HG03439 (cell line): Measurements from ENCODE around the gene PCGF3.
"Not testable (repeated sequence)": the region's sequence is repeated elsewhere in the genome, so short reads cannot be mapped to it uniquely, and the experiment has no call there.

Experiments used
- ATAC-seq: cut with Tn5 transposase; IDR thresholded peaks from one replicate; pipeline ENCODE4 v1.9.1; 2021; ENCODE audit warnings: mild to moderate bottlenecking, moderate library complexity; ENCODE audit not compliant: unreplicated experiment

PCGF3 gene

GRCh38 chr4:759810-760209, 54.2 kb downstream of the PCGF3 start:
- ATAC-seq, result not testable (repeated sequence)

GRCh38 chr4:760616-761015, 55.0 kb downstream of the PCGF3 start:
- no peak for ATAC-seq

GRCh38 chr4:761086-761485, 55.5 kb downstream of the PCGF3 start:
- ATAC-seq, result no peak

- ATAC-seq, result no peak
These were observed 56.1 kb downstream of the PCGF3 start for GRCh38 chr4:761739-762138.

- ATAC-seq, result no peak
These were observed 56.9 kb downstream of the PCGF3 start for GRCh38 chr4:762211-763190.

- ATAC-seq, result no peak
These were observed 57.7 kb downstream of the PCGF3 start for GRCh38 chr4:763191-763810.

- ATAC-seq, result no peak
These were observed 58.3 kb downstream of the PCGF3 start for GRCh38 chr4:763922-764321.

GRCh38 chr4:764405-765169, 59.0 kb downstream of the PCGF3 start:
- no peak for ATAC-seq

- no peak for ATAC-seq
These were observed 60.5 kb downstream of the PCGF3 start for GRCh38 chr4:766152-766515.

GRCh38 chr4:766559-767283, 61.1 kb downstream of the PCGF3 start:
- no peak for ATAC-seq

- ATAC-seq, result no peak
These were observed 62.4 kb downstream of the PCGF3 start for GRCh38 chr4:768076-768475.

- ATAC-seq, result no peak
These were observed 63.4 kb downstream of the PCGF3 start for GRCh38 chr4:768995-769394.

- ATAC-seq, result no peak
These were observed 63.9 kb downstream of the PCGF3 start for GRCh38 chr4:769511-769910.

- ATAC-seq, result no peak
These were observed 64.4 kb downstream of the PCGF3 start for GRCh38 chr4:770022-770421.

GRCh38 chr4:771464-771863, 65.8 kb downstream of the PCGF3 start:
- no peak for ATAC-seq

- ATAC-seq, result no peak
These were observed 66.5 kb downstream of the PCGF3 start for GRCh38 chr4:772118-772517.

GRCh38 chr4:772776-773175, 67.1 kb downstream of the PCGF3 start:
- no peak for ATAC-seq

GRCh38 chr4:773214-773613, 67.6 kb downstream of the PCGF3 start:
- ATAC-seq, result no peak

- not testable (repeated sequence) for ATAC-seq
These were observed 68.9 kb downstream of the PCGF3 start for GRCh38 chr4:774419-775092.

- not testable (repeated sequence) for ATAC-seq
These were observed 69.9 kb downstream of the PCGF3 start for GRCh38 chr4:775485-775884.
